Sciatic nerve (tissue), 2 donors: ENCODE measurements around the gene CGNL1. TPM values are rescaled to one million over a fixed set of nuclear protein-coding genes. Genes with fewer than 3 reads are reported as not detected.

Experiments used
- ATAC-seq: fragments of 200-7000 bp; cut with Tn5 transposase; one replicate; pipeline ENCODE4 v1.9.1; 2020; ENCODE audit warnings: mild to moderate bottlenecking, moderate library complexity
- DNase-seq: peaks from one replicate; pipeline ENCODE4 v3.0.0-alpha.2; 2020; ENCODE audit warnings: low spot score
- intact Hi-C: fragments of 100-400 bp; cut with DNase I; formaldehyde crosslinking; loops from one replicate; pipeline ENCODE4 v1.14.2; 2022
- total RNA-seq: library from RNA; stranded (reverse); fragmentation: NEBNext Ultra II Directional; extraction: Animal tissue kit (Norgen Biotek cat#: 25700); gene quantifications from one replicate; pipeline ENCODE4 v1.2.1, GENCODE V29; 2021
- donor health status: DM: no; HTN: no; CAD: no.
- donor health status: DM: no; HTN: no; CAD: no.

Gene CGNL1
- total RNA-seq, 1 donor from 2014 or later, result 38.1 TPM

DNA sequence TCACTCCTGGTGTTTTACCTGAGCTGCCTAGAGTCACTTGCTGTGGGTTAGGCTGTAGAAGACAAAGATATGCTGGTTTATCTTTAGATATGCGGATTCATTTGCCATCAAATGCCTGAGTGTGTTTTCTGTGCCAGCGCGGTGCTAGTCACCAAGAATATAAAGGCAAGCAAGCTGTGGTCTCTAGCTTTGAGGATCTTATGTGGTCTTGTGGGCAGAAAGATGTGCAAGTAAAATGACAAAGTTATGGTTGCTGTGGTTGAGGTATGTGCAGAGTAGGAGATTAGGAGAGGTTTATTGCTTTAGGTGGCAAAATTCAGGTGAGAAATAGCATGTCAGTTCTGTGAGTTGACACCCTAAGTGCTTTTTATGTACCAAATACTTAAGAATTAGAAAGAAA lies 94.2 kb downstream of the CGNL1 start:
- ATAC-seq (no peak), DNase-seq (no peak)
- intact Hi-C loops, result no loop called here

DNA sequence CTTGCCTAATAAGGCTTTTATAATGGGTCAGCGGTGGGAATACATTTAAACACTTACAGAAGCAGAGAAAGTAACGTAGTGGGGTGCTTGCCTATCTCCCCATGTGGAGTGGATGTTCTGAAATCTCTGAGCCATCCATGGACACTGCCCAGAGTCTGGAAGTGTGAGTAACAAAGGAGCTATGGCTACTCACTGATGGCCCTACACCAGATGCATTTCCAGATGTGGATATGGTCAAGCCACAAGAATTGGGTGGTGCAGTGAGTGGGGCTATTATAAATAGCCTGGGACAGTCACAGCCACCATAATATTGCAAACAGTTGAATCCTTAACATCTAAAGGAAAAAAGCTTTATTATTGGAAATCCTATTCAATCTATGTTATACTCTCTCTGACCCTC lies 96.6 kb downstream of the CGNL1 start:
- DNase-seq, result no peak
- no peak for ATAC-seq
- intact Hi-C loops, result no loop called here

DNA sequence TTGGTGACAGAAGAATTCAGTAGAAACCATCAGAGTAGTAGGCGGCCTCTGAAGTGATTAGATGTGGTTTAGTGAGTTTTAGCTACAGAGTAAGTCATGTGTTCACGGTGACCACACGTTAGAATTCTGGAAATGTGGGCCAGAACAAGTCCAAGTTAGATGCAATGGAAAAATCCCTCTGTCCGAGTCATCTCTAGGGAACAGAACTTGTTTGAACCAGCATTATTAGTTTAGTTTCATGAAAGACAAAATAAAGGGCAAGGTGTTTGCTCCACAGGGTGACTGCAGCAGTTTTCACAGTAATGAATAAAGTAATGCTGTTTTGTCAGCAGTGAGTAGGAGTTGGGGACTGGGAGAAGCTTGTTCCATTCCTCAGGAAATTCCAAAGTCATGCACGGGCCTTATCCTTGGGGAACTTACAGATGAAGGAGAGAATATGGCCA lies 100.2 kb downstream of the CGNL1 start:
- DNase-seq, result no peak
- peak; percentile 93 for ATAC-seq
- intact Hi-C loops, result no loop called here

DNA sequence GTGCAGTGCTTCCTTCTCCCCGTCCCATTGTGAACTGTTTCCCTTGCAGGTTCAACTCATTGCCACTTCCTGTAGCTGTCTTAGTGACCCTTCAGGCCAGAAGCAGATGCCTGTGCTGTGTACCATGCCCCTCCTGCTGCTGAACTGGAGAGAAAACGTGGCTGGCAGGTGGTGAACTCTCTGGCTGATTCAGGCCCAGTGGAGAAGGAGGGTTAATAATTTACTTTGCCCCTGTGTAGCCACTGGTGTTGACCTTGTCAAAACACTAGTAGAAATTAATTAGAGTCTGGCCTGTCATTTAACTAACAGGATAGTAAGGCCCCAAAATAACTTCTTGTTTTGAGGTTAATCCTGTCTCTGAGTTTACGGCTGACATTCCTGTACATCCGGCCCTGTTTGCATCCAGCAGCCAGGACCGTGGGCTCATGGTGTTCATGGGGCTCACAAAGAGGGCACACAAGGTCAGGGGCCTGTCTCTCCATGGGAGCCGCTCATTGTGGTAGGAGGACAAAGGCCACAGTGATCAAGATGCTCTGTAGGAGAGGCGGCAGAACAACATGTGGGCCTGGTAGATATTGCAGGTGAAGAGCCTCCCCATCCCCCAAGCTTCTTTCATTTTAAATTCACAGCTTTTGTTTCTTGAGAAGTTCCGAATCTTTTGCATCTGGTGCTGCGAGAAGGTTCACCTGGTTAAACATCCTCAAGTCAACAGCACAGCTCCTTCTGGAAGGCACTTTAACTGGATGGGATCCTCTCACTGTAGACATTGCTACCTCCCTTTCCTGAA lies 101.6 kb downstream of the CGNL1 start:
- ATAC-seq (no peak), DNase-seq (no peak)
- intact Hi-C loops, result no loop called here

DNA sequence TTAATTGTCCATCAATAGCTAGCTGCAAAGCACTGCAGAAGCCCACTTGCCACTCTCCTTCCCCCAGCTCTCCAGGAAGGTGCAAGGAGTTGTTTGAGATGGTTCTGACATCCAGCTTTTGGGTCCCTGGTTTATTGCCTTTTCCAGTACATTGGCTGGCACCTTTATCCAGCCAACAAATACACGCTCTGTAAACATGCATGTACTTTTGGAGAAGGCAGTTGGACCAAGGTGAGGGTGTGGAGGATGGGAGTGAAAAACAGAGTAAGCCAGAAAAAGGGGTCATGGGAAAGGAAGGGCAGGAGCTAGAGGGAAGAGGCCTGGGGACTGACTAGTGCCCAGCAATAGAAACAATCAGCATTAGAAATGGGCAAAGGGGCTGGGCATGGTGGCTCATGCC lies 102.7 kb downstream of the CGNL1 start:
- DNase-seq (no peak), ATAC-seq (no peak)
- intact Hi-C loops, result no loop called here

DNA sequence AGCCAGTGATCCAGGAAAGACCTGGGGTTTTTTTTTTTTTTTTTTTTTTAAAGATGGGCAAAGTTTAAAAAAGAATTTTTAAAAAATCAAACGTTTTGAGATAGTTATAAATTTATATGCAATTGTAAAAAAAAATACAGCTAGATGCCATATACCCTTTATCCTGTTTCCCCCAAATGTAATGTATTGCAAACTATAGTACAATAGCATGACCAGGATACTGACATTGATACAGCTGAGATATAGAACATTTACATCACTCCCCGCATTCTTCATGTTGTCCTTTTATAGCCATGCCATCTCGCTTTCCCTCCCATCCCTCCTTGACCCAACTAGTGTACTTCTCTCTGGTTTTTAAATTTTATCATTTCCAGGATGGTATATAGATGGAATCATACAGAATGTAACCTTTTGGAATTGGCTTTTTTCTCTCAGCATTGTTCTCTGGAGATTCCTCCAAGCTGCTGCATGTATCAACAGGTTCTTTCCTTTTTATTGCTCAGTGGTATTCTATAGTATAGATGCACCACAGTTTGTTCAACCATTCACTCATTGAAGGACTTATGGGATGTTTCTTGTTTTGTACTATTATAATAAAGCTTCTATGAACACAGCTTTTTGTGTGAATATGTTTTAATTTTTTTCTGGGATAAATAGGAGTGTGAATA lies 104.9 kb downstream of the CGNL1 start:
- ATAC-seq, result no peak
- intact Hi-C loops, result no loop called here

DNA sequence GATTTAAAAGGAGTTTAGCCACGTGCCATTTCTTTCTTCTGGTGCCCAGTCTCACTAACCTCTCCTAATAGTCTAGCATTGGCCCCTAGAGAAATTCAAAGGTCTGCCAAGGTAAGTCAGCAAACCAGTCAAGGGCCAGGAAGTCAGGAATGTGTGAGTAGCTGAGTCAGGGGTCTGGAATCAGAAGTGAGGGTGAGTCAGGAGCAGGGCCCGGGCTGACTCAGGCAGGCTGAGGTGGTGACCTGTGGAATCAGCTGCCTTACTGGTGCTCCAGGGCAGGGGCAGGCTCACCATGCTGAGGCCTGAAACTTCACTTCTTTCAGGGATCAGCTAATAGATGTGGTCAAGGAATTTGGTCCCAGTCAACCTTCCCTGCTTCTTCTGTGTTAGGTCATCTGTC lies 109.6 kb downstream of the CGNL1 start:
- no peak for DNase-seq
- no peak for ATAC-seq
- intact Hi-C loops, result no loop called here

More for the DNA sequence above, 104.9 kb downstream of the CGNL1 start:
- DNase-seq, result no peak

DNA sequence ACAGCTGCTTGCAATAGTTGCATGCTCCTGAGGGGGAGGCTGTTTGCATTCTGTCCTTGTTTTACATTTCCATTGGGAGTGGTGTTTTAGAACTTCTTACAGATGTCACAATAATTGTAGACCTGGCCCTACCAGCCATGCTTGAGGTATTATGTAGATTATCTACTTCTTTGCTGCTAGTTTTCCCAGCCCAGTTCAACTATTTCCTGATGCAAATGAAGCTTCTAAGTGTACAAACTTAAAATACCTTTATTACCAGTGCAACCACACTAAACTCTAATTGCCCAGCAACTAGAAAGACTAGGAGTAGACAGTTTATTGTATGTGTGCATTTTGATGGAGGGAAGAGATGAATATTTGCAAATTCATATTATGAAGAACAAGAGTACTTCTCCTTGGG lies 110.5 kb downstream of the CGNL1 start:
- ATAC-seq (no peak), DNase-seq (no peak)
- intact Hi-C loops, result no loop called here

DNA sequence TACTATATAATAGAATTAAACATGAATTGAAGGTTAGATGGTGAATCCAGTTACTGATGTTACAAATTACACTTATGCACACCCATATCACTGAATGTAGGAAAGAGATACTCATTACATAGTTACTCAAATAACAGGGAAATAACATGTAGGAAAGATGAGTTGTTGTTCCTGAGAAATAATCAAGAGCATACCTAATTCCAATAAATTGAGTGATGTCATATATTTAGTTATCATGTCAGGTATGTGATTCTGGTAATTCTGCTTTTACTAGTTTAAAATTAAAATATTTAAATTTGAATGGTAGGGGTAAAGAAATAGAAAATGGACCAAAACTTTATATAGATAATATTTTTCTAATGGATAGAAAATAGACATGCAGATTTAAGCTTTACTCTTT lies 112.8 kb downstream of the CGNL1 start:
- intact Hi-C loops, result no loop called here
- ATAC-seq, result no peak

DNA sequence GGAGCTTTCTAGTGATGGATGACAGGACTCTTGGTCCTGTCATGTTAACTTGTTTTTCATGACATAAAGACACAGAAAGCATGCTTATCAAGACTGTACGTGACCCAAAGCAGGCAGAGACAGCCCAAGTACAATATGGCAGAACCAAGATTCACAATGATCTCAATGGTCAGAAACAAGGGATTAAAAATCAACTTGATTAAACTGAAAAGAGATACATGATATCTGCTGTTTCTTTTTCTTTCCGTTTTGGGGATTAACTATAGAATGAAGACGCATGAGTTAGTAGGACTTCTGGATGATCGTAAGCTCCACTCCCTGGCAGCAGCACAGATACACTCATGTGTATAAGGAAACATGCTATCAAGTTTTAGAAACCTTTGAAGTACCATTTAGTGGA lies 117.0 kb downstream of the CGNL1 start:
- no peak for DNase-seq
- intact Hi-C loops, result no loop called here
- ATAC-seq, result no peak

More for the DNA sequence above, 112.8 kb downstream of the CGNL1 start:
- DNase-seq, result no peak

DNA sequence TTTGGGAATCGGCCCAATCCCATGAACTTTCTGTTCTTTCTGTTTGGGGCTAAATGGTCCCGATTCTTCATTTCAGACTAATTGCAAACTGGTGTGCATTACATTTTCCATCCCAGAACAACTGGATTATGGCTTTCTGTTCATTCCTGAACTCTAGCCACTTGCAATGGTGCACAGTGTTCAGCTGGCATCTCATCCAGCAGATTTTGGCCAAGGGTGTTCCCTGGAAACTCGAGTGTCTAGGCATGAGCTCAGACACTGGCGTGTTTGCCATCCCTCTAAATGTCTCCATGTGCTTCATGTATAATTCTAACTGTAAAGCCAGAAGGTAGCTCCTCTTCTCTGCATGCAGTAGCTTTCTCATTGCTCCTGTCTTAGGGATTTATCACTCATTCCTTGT lies 118.3 kb downstream of the CGNL1 start:
- ATAC-seq (peak; percentile 32), DNase-seq (no peak)
- intact Hi-C loops, result no loop called here

DNA sequence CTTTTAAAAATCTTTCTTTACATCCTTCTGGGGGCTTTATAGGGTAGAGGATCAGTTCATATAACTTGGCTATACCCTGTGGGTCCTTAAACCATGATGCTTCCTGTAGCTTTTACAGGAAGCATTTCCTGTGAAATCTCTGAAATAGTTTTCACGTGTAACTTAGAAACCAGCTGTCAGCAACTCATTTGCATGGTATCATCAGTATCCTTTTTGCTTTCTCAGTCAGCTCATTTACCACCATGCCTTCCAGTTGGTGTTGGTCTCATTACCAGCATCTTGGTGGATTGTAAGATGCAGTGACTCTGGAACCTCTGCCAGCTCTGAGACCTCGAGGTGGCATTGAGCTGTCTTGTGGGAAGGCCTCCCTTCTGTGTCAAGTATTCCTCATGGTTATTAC lies 118.7 kb downstream of the CGNL1 start:
- ATAC-seq (no peak), DNase-seq (no peak)
- intact Hi-C loops, result no loop called here

DNA sequence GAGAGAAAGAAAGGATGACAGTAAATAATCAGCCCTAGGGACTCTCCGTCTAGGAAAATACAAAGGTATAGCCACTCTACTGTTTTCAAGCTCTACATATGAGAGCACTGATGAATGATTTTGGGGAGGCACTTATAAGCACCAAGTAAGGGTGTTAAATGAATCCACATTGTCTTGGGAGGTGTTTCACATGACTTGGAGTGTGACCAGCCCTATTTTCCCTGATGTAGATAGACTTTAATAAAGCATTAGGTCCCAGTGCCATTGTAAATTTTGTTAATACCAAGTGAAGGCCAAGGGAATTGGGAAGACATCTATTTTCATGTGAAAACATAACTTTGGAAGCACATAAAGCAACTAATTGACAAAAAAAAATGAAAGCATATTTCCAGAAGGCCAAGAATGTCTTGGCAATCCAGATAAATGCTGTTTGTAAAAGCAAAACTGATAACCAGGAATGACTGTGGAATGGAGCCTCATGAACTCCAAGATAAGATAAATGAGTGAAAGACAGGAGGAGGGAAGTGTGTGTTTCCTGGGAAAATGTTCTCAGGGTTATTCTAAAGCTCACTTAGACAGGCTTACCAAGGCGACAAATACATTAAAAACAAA lies 119.4 kb downstream of the CGNL1 start:
- DNase-seq (no peak), ATAC-seq (no peak)
- intact Hi-C loops, result no loop called here

DNA sequence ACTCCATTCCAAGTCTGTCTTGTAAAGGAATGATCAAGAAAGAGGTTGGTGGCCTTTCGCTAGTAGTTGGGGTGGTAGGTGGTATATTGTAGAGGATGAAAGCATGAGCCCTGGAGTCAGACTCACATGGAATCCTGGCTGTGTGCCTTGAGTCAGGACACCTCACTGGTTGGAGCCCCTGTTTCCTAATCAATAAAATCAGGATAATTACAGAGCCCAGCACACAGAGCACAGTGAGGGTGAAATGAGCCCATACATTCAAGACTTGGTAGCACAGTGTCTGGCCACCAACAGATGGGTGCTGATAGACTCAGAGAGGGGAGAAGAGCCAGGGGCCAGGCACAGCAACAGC lies 120.3 kb downstream of the CGNL1 start:
- ATAC-seq (no peak), DNase-seq (no peak)
- intact Hi-C loops, result no loop called here

DNA sequence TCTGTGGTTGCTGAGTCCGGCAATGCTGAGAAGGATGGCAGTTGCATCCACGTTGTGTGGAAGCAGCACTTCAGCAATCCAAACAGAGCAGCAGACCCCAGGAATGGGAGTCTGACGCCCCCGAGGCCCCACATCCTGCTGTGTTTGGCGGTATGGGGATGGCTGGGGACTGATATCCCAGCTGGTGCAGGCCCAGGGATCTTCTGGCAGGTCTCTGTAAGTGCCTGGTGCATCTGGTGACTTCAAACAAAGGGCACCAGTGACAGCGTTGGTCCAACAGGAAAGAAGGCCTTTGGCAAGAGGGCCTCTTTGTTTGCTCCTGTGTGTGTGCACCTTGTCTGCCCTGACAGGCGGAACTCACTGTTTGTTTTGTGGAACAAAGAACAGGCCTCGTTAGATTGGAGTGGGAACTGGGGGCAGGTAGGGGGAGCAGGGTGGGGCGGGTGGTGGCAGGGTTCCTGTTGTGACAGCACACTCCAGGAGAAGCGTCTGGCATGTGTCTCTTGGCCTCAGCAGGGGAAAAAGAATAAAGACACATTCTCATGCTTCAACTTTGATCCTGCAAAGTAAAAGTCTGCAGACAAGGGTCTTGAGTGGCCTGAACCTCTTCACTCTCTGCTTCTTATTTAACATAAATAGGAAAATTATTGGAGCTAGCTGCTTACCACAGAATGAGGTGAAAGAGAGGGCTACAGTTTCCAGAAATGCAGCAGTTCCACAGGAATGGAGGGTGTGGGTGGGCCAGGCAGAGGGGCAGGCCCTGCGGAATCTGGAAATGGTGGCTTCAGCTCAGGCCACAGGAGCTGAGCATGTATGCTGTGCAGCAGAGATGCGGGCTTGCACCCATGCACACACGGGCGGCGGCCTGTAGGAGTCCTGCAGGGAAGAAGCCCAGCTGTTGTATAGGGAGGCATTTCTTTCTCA lies 120.9 kb downstream of the CGNL1 start:
- DNase-seq (no peak), ATAC-seq (no peak)
- intact Hi-C loops, result no loop called here

DNA sequence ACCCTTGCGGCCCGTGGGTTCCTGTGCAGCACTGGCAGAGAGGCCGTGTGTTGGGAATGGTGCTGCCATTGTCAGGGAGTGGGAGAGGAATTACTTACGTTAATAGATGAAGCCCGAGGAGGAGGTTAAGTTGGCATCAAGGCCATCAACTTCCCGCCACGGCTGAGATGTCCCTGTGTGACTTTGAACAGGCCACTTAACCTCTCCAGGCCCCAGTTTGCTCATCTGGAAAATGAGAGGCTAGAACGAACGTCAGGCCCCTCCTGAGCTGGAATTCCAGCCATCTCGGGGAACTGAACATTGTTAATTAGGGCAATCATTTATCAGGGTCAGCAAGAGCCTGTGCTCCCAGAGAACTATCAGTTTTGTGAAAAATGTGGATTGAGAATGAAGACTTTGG lies 124.0 kb downstream of the CGNL1 start:
- ATAC-seq, result no peak
- DNase-seq, result no peak
- intact Hi-C loops, result no loop called here

DNA sequence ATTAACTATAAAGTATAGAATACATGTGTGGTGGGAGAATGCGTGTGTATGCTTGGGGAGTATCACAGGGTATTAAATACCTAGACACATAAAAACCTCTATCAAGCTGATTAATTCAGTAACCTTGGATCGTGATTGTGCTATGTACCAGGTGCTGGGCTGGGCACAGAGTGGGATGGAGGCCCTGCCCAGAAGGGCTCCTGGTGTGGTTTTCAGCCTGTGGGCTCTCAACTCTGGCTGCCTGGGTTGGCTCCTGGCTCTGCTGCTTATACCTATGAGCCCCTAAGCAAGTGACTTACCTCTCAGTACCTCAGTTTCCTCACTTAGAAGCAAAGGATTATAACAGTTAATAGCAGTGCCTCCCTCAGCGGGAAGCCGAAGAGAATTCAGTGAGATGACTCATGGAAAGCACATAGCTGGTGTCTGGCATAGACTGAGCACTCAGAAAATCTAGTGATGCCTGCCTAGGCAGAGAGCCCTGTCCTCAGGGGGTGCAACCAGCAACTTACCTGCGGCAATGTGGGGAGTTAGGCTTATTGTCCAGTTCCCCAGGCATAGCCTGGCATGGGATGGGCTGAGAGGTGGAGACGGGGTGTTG lies 124.8 kb downstream of the CGNL1 start:
- DNase-seq, result no peak
- intact Hi-C loops, result no loop called here
- ATAC-seq, result no peak

DNA sequence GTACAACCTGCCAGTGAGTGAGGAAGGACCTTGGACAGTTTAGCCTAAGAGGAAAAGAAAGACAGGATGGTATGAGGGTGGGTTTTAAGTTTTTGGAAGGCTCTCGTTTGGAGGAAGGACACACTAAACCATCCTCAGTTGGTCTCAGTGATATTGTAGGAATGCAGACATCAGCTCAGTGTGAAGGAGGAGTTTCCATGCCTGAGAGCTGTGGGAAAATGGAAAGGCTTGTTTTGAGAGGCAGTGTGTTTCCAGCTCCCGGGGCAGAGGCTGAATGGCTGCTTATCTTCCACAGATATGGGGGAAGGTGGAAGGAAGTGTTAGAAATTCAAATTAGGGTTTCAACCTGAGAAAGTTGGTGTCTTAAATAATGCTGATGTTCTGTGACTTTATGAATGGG lies 125.8 kb downstream of the CGNL1 start:
- DNase-seq, result no peak
- intact Hi-C loops, result no loop called here
- no peak for ATAC-seq

DNA sequence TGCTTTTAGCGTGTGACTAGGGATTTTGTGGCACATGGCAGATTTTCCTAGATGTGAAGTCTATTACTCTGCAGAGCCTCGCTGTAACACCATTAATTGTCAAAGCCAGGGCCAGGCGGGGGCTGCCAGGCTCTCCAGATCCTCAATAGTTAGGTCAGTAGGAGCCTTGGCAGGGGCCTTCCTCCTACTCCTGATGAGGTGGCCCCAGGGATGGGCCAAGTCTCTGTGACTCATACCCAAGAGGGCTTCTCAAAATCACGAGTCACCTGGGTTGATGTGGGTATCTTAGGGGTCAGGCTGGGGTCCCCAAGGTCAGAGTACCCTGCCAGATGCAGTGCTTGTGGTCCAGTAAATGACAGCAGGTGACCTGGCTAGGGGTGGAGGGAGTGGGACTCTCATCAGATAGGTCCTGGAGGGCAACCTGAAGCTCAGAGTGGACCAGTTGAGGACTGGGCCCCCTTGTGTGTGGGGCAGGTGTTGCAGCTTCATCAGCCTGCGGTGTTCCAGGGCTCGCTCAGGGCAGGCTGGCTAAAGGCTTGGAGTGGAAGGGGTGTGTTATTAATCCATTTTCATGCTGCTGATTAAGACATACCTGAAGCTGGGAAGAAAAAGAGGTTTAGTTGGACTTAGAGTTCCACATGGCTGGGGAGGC lies 126.9 kb downstream of the CGNL1 start:
- intact Hi-C loops, result no loop called here
- DNase-seq (no peak), ATAC-seq (no peak)
